Measurements from ENCODE around the gene SLC25A25. TPM values are rescaled to one million over a fixed set of nuclear protein-coding genes. Genes with fewer than 3 reads are reported as not detected.

Gene SLC25A25
- total and polyA plus RNA-seq, 9 of the 15 experiments (the other 6 are each of a cell fraction or from before 2014, with no cell fraction given): 0.07 to 35.9 (median 23.2) TPM

- TF ChIP-seq HMGXB4 (CRISPR knock-in tag; IDR thresholded peaks at IDR 0.05) (no peak), WHSC1 (IDR thresholded peaks at IDR 0.05; ENCODE audit: low read length) (no peak), ZNF830 (CRISPR knock-in tag; IDR thresholded peaks at IDR 0.05) (0 out of 2 replicates have a peak, but pooled peaks have one; percentile 24), ZNF24 (IDR thresholded peaks at IDR 0.05) (0 out of 2 replicates have a peak, but pooled peaks have one; percentile 29), GTF2A2 (tag; IDR thresholded peaks at IDR 0.05) (no peak), ZNF57 (CRISPR knock-in tag; IDR thresholded peaks at IDR 0.05) (no peak), PATZ1 (CRISPR knock-in tag; IDR thresholded peaks at IDR 0.05; ENCODE audit: borderline replicate concordance) (no peak), STAT5A (IDR thresholded peaks at IDR 0.05; ENCODE audit: borderline replicate concordance, low read length) (peak; percentile 90), FOXJ3 (CRISPR knock-in tag; IDR thresholded peaks at IDR 0.05) (no peak), HES1 (IDR thresholded peaks at IDR 0.05; ENCODE audit: low read depth) (no peak), GATAD2B (IDR thresholded peaks at IDR 0.05; ENCODE audit: borderline replicate concordance) (peak; percentile 93), SMARCB1 (IDR thresholded peaks at IDR 0.05; ENCODE audit: insufficient read length, low read depth) (no peak)
- TF ChIP-seq, protein P1, sequence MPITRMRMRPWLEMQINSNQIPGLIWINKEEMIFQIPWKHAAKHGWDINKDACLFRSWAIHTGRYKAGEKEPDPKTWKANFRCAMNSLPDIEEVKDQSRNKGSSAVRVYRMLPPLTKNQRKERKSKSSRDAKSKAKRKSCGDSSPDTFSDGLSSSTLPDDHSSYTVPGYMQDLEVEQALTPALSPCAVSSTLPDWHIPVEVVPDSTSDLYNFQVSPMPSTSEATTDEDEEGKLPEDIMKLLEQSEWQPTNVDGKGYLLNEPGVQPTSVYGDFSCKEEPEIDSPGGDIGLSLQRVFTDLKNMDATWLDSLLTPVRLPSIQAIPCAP (CRISPR knock-in tag; IDR thresholded peaks at IDR 0.05; ENCODE audit: borderline replicate concordance): no peak
These were observed 47.4 kb downstream of the SLC25A25 start (continued) for GRCh38 chr9:128115187-128116103.
